ENCODE measurements around the gene IFITM1. TPM values are rescaled to one million over a fixed set of nuclear protein-coding genes. Genes with fewer than 3 reads are reported as not detected.

Gene IFITM1
- total RNA-seq, 1 experiment from 2014 or later, result 3.2 TPM

- ChIA-PET CTCF (interaction anchor here (3.0 kb wide), 1 partner anchor 9 kb away, joined by 15 read pairs; no protein-coding TSS in a partner anchor), POLR2A (no interaction called here)
- no TSS peak for BruUV-seq (replicated peaks)
- H3K27me3 Mint-ChIP-seq (ENCODE audit: insufficient read depth, unreplicated experiment), result no peaks in the 10 kb centered on the region
- TF ChIP-seq CTCF (IDR thresholded peaks at IDR 0.05; ENCODE audit: insufficient read depth in 1 of 2, low read depth in 1 of 2, low read length in 1 of 2, severe bottlenecking in 1 of 2, unreplicated experiment in 1 of 2), result no peak
- H3K4me3 Mint-ChIP-seq (ENCODE audit: unreplicated experiment), result no peak overlapping the region
- no peak overlapping the region for H3K4me3 ChIP-seq (ENCODE audit: low read depth, low read length)
- intact Hi-C loops (cut with micrococcal nuclease; ENCODE audit: unreplicated experiment), result no loop called here
- no peak for DNase-seq
- H3K27ac Mint-ChIP-seq (ENCODE audit: unreplicated experiment), result no peak overlapping the region
- peaks cover 12% of the 10 kb centered on the region for H3K4me1 Mint-ChIP-seq (ENCODE audit: low read depth, unreplicated experiment)
- H3K36me3 ChIP-seq (ENCODE audit: control insufficient read depth, insufficient read depth, low read length), result no peaks in the 10 kb centered on the region
- H3K9me3 Mint-ChIP-seq (ENCODE audit: unreplicated experiment), result no peaks in the 10 kb centered on the region
- no peaks in the 10 kb centered on the region for H3K27me3 ChIP-seq (replicated peaks; ENCODE audit: control insufficient read depth, insufficient read depth, low read length)
- H3K9me3 ChIP-seq, result no peaks in the 10 kb centered on the region
- no peaks in the 10 kb centered on the region for H3K36me3 Mint-ChIP-seq (ENCODE audit: insufficient read depth, unreplicated experiment)
- H3K4me1 ChIP-seq, result peaks cover 9% of the 10 kb centered on the region
Observed at GRCh38 chr11:315051-315481, 1.2 kb downstream of the IFITM1 start.

- TF ChIP-seq CTCF (IDR thresholded peaks at IDR 0.05; ENCODE audit: insufficient read depth in 1 of 2, low read depth in 1 of 2, low read length in 1 of 2, severe bottlenecking in 1 of 2, unreplicated experiment in 1 of 2), result no peak
- Mint-ChIP-seq H3K9me3 (ENCODE audit: unreplicated experiment) (no peaks in the 10 kb centered on the region), H3K27ac (ENCODE audit: unreplicated experiment) (no peak overlapping the region), H3K27me3 (ENCODE audit: insufficient read depth, unreplicated experiment) (no peaks in the 10 kb centered on the region), H3K4me1 (ENCODE audit: low read depth, unreplicated experiment) (peaks cover 17% of the 10 kb centered on the region), H3K4me3 (ENCODE audit: unreplicated experiment) (no peak overlapping the region), H3K36me3 (ENCODE audit: insufficient read depth, unreplicated experiment) (no peaks in the 10 kb centered on the region)
- no peaks in the 10 kb centered on the region for H3K27me3 ChIP-seq (replicated peaks; ENCODE audit: control insufficient read depth, insufficient read depth, low read length)
- H3K36me3 ChIP-seq (ENCODE audit: control insufficient read depth, insufficient read depth, low read length), result no peaks in the 10 kb centered on the region
- ChIA-PET POLR2A (no interaction called here), CTCF (interaction anchor here (3.0 kb wide), 1 partner anchor 10 kb away, joined by 15 read pairs; no protein-coding TSS in a partner anchor)
- intact Hi-C loops (cut with micrococcal nuclease; ENCODE audit: unreplicated experiment), result no loop called here
- no peak overlapping the region for H3K4me3 ChIP-seq (ENCODE audit: low read depth, low read length)
- peak in 1 of 2 experiments; percentile 36 for DNase-seq
- no TSS peak for BruUV-seq (replicated peaks)
- H3K4me1 ChIP-seq, result peaks cover 9% of the 10 kb centered on the region
- H3K9me3 ChIP-seq, result no peaks in the 10 kb centered on the region
Observed at GRCh38 chr11:315516-315994, 1.7 kb downstream of the IFITM1 start.

- no peak for TF ChIP-seq CTCF (IDR thresholded peaks at IDR 0.05; ENCODE audit: insufficient read depth in 1 of 2, low read depth in 1 of 2, low read length in 1 of 2, severe bottlenecking in 1 of 2, unreplicated experiment in 1 of 2)
- Mint-ChIP-seq H3K36me3 (ENCODE audit: insufficient read depth, unreplicated experiment) (no peaks in the 10 kb centered on the region), H3K4me1 (ENCODE audit: low read depth, unreplicated experiment) (peaks cover 19% of the 10 kb centered on the region), H3K4me3 (ENCODE audit: unreplicated experiment) (no peak overlapping the region), H3K9me3 (ENCODE audit: unreplicated experiment) (no peaks in the 10 kb centered on the region), H3K27me3 (ENCODE audit: insufficient read depth, unreplicated experiment) (no peaks in the 10 kb centered on the region), H3K27ac (ENCODE audit: unreplicated experiment) (no peak overlapping the region)
- ChIA-PET CTCF (interaction anchor here (3.0 kb wide), 1 partner anchor 10 kb away, joined by 15 read pairs; no protein-coding TSS in a partner anchor), POLR2A (no interaction called here)
- no peak overlapping the region for H3K4me3 ChIP-seq (ENCODE audit: low read depth, low read length)
- BruUV-seq (replicated peaks), result no TSS peak
- no peak for DNase-seq
- intact Hi-C loops (cut with micrococcal nuclease; ENCODE audit: unreplicated experiment), result no loop called here
- no peaks in the 10 kb centered on the region for H3K27me3 ChIP-seq (replicated peaks; ENCODE audit: control insufficient read depth, insufficient read depth, low read length)
- H3K36me3 ChIP-seq (ENCODE audit: control insufficient read depth, insufficient read depth, low read length), result no peaks in the 10 kb centered on the region
- no peaks in the 10 kb centered on the region for H3K9me3 ChIP-seq
- peaks cover 9% of the 10 kb centered on the region for H3K4me1 ChIP-seq
Observed at GRCh38 chr11:316031-316701, 2.3 kb downstream of the IFITM1 start.

Measured in Caco-2 (cell line).